Measurements from ENCODE around the gene FAM199X.

DNA sequence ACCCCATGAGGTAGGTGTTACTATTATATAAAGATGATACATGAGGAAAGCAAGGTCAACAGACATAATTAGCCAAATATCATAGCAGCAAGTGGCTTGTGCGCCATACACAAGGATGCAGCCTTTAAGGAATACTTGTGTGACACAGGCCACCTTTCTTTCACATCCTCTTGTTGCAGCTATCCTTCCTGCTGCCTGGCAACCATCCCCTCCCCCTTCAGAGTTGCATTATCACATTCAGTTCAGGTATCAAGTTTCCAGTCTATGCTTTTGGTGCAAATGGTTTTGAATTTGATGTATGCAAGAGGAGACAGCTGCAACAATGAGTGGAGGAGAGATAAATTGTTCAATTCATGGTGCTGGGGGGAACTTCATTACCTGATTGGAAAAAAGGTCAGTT is 47.5 kb upstream of the FAM199X start:
- TF ChIP-seq, protein P1, sequence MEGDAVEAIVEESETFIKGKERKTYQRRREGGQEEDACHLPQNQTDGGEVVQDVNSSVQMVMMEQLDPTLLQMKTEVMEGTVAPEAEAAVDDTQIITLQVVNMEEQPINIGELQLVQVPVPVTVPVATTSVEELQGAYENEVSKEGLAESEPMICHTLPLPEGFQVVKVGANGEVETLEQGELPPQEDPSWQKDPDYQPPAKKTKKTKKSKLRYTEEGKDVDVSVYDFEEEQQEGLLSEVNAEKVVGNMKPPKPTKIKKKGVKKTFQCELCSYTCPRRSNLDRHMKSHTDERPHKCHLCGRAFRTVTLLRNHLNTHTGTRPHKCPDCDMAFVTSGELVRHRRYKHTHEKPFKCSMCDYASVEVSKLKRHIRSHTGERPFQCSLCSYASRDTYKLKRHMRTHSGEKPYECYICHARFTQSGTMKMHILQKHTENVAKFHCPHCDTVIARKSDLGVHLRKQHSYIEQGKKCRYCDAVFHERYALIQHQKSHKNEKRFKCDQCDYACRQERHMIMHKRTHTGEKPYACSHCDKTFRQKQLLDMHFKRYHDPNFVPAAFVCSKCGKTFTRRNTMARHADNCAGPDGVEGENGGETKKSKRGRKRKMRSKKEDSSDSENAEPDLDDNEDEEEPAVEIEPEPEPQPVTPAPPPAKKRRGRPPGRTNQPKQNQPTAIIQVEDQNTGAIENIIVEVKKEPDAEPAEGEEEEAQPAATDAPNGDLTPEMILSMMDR (IDR thresholded peaks at IDR 0.05): no peak
- TF ChIP-seq EZH2 (IDR thresholded peaks at IDR 0.05; ENCODE audit: borderline replicate concordance, insufficient read depth, low read depth, low read length, poor library complexity, severe bottlenecking): no peak
